K562 (cell line): ENCODE measurements around the gene TK1. TPM values are rescaled to one million over a fixed set of nuclear protein-coding genes. Genes with fewer than 3 reads are reported as not detected.

Experiments
- BCLAF1 ChIP-seq, 2 experiments: fragments of 450-650 bp in 1 of 2; IDR thresholded peaks; 2 replicates each; pipeline ENCODE4 v1.6.1; 2011 to 2017; ENCODE audit warnings: low read depth in 2 of 2, antibody characterized with exemption in 1 of 2, borderline replicate concordance in 1 of 2, low read length in 1 of 2, mild to moderate bottlenecking in 1 of 2, mixed read lengths in 1 of 2; ENCODE audit not compliant: control insufficient read depth in 1 of 2
- ETV6 ChIP-seq, 3 experiments: fragments of 150-350 bp in 1 of 3; sonication (generic) in 1 of 3; formaldehyde crosslinking in 1 of 3; IDR thresholded peaks; 2 replicates each; pipeline versions ENCODE4 v1.6.1 to v1.8.0; 2014 to 2022; ENCODE audit warnings: borderline replicate concordance in 2 of 3, low read depth in 2 of 3, antibody characterized with exemption in 1 of 3, low read length in 1 of 3, mild to moderate bottlenecking in 1 of 3, missing genetic modification reagents in 1 of 3
- GATAD2B ChIP-seq: fragments of 450-650 bp; IDR thresholded peaks from 2 replicates; pipeline ENCODE4 v1.6.1; 2017; ENCODE audit warnings: mild to moderate bottlenecking, borderline replicate concordance
- GMEB1 ChIP-seq: fragments of 250-450 bp; sonication (Bioruptor Pico); IDR thresholded peaks from 2 replicates; pipeline ENCODE4 v1.4.0; 2020; ENCODE audit warnings: mild to moderate bottlenecking
- KLF13 ChIP-seq: fragments of 450-650 bp; IDR thresholded peaks from 2 replicates; pipeline ENCODE4 v1.6.1; 2016; ENCODE audit warnings: missing genetic modification characterization, low read depth, mild to moderate bottlenecking, missing compliant biosample characterization, moderate library complexity, borderline replicate concordance
- MAFK ChIP-seq: IDR thresholded peaks from 2 replicates; pipeline ENCODE4 v1.6.1; 2011; ENCODE audit warnings: low read length, improper control_type of control experiment
- NEUROD1 ChIP-seq: fragments of 150-350 bp; IDR thresholded peaks from 2 replicates; pipeline ENCODE4 v1.6.1; 2014; ENCODE audit warnings: borderline replicate concordance, low read length, low read depth; ENCODE audit not compliant: partially characterized antibody
- PHF20 ChIP-seq: fragments of 450-650 bp; IDR thresholded peaks from 2 replicates; pipeline ENCODE4 v1.6.1; 2018; ENCODE audit not compliant: partially characterized antibody
- PREB ChIP-seq: sonication (generic); formaldehyde crosslinking; IDR thresholded peaks from 2 replicates; pipeline ENCODE4 v1.8.1; 2023; ENCODE audit warnings: mild to moderate bottlenecking, missing genetic modification reagents
- RB1 ChIP-seq: fragments of 450-650 bp; IDR thresholded peaks from 2 replicates; pipeline ENCODE4 v1.6.1; 2017; ENCODE audit warnings: low read depth, mild to moderate bottlenecking
- SMAD1 ChIP-seq: fragments of 150-350 bp; IDR thresholded peaks from 2 replicates; pipeline ENCODE4 v1.6.1; 2014; ENCODE audit warnings: low read length, low read depth; ENCODE audit not compliant: partially characterized antibody
- TEAD1 ChIP-seq, 2 experiments: fragments of 450-650 bp in 1 of 2; sonication (generic) in 1 of 2; formaldehyde crosslinking; IDR thresholded peaks; 2 replicates each; pipeline versions ENCODE4 v1.4.0 to v1.8.0; 2020 to 2022; ENCODE audit warnings: mild to moderate bottlenecking in 2 of 2, missing genetic modification reagents in 1 of 2
- ZBED1 ChIP-seq: IDR thresholded peaks from 2 replicates; pipeline ENCODE4 v1.6.1; 2014
- ZNF23 ChIP-seq: fragments of 250-450 bp; sonication (Bioruptor Pico); IDR thresholded peaks from 2 replicates; pipeline ENCODE4 v1.4.0; 2020; ENCODE audit warnings: mild to moderate bottlenecking
- ZNF436 ChIP-seq: fragments of 250-450, 450-650 bp; sonication (Bioruptor Pico); formaldehyde crosslinking; IDR thresholded peaks from 2 replicates; pipeline ENCODE4 v1.7.0; 2020; ENCODE audit warnings: mild to moderate bottlenecking
- polyA plus RNA-seq, 8 experiments: library from polyadenylated mRNA; depleted of rRNA in 4 of 8; stranded (reverse) in 5 of 8; unstranded in 3 of 8; fragments of >200 nt; fragmentation: Nextera tagmentation in 2 of 8; fragmentation: Illumina TruSeq in 1 of 8; extraction: Ambion mirVana in 2 of 8; extraction: Trizol in 1 of 8; gene quantifications; 2 replicates each; pipeline versions ENCODE4 v1.2.1 to v1.2.3, GENCODE V29; 2011 to 2014; ENCODE audit warnings: inconsistent platforms in 1 of 8, missing spikeins in 1 of 8
- total RNA-seq, 7 experiments: library from RNA; depleted of rRNA in 6 of 7; stranded (reverse); fragments of >200 nt in 6 of 7; fragmentation: Illumina TruSeq in 2 of 7; extraction: Trizol in 2 of 7; gene quantifications; 2 replicates each; pipeline versions ENCODE4 v1.2.1 to v1.2.3, GENCODE V29; 2011 to 2021; ENCODE audit warnings: low replicate concordance in 1 of 7
- TF ChIP-seq, protein P1 (sequence below): sonication (generic); formaldehyde crosslinking; IDR thresholded peaks from 2 replicates; pipeline ENCODE4 v1.8.0; 2023; ENCODE audit warnings: mild to moderate bottlenecking, missing genetic modification reagents
- TF ChIP-seq, protein P2 (sequence below), 2 experiments: IDR thresholded peaks; 2 replicates each; pipeline ENCODE4 v1.6.1; 2011; ENCODE audit warnings: borderline replicate concordance in 1 of 2, control low read depth in 1 of 2, low read depth in 1 of 2, low read length in 1 of 2, mild to moderate bottlenecking in 1 of 2, mixed read lengths in 1 of 2, moderate library complexity in 1 of 2; ENCODE audit not compliant: insufficient read depth in 1 of 2, insufficient read length in 1 of 2, poor library complexity in 1 of 2, severe bottlenecking in 1 of 2; ENCODE audit errors: extremely low read depth in 1 of 2

The TK1 gene
- total and polyA plus RNA-seq, 9 of the 15 experiments (the other 6 are each of a cell fraction or from before 2014, with no cell fraction given) = 8.4 to 280 (median 103) TPM

- TF ChIP-seq PREB (no peak), ZNF23 (no peak), BCLAF1 (IDR thresholded peaks at IDR 0.05; ENCODE audit: borderline replicate concordance in 1 of 2, control insufficient read depth in 1 of 2, low read depth in 2 of 2, low read length in 1 of 2) (0 out of 4 replicates have a peak, but pooled peaks of 1 of the 2 experiments have one; percentile 29), ETV6 (IDR thresholded peaks at IDR 0.05; ENCODE audit: borderline replicate concordance in 1 of 2, low read depth in 2 of 2, low read length in 1 of 2) (no peak), ETV6 (CRISPR knock-in tag; IDR thresholded peaks at IDR 0.05; ENCODE audit: borderline replicate concordance) (no peak), KLF13 (tag) (0 out of 2 replicates have a peak, but pooled peaks have one; percentile 29), RB1 (peak; percentile 95), SMAD1 (no peak), TEAD1 (CRISPR knock-in tag; IDR thresholded peaks at IDR 0.05) (0 out of 4 replicates have a peak, but pooled peaks of 1 of the 2 experiments have one; percentile 37), NEUROD1 (peak; percentile 54), GATAD2B (peak; percentile 86), GMEB1 (CRISPR knock-in tag) (peak; percentile 67; the same call in 1 of the 2 replicates), PHF20 (no peak), MAFK (no peak), ZBED1 (peak; percentile 42; the same call in 1 of the 2 replicates), ZNF436 (CRISPR knock-in tag) (0 out of 2 replicates have a peak, but pooled peaks have one; percentile 8)
- TF ChIP-seq, protein P1, sequence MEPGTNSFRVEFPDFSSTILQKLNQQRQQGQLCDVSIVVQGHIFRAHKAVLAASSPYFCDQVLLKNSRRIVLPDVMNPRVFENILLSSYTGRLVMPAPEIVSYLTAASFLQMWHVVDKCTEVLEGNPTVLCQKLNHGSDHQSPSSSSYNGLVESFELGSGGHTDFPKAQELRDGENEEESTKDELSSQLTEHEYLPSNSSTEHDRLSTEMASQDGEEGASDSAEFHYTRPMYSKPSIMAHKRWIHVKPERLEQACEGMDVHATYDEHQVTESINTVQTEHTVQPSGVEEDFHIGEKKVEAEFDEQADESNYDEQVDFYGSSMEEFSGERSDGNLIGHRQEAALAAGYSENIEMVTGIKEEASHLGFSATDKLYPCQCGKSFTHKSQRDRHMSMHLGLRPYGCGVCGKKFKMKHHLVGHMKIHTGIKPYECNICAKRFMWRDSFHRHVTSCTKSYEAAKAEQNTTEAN (CRISPR knock-in tag) = 0 out of 2 replicates have a peak, but pooled peaks have one; percentile 25
- TF ChIP-seq, protein P2, sequence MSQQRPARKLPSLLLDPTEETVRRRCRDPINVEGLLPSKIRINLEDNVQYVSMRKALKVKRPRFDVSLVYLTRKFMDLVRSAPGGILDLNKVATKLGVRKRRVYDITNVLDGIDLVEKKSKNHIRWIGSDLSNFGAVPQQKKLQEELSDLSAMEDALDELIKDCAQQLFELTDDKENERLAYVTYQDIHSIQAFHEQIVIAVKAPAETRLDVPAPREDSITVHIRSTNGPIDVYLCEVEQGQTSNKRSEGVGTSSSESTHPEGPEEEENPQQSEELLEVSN (IDR thresholded peaks at IDR 0.05; ENCODE audit: borderline replicate concordance in 1 of 2, extremely low read depth in 1 of 2, insufficient read depth in 1 of 2, insufficient read length in 1 of 2, low read depth in 1 of 2, low read length in 1 of 2, poor library complexity in 1 of 2, severe bottlenecking in 1 of 2) = peak in 1 of 2 experiments; percentile 62
Measured at GRCh38 chr17:78168242-78168902, 18.5 kb downstream of the TK1 start, which contains the start of gene SYNGR2 (continued).
